ENCODE measurements around the gene RNPS1.
"Not testable (repeated sequence)": the region's sequence is repeated elsewhere in the genome, so short reads cannot be mapped to it uniquely, and the experiment has no call there.

The RNPS1 gene

DNA sequence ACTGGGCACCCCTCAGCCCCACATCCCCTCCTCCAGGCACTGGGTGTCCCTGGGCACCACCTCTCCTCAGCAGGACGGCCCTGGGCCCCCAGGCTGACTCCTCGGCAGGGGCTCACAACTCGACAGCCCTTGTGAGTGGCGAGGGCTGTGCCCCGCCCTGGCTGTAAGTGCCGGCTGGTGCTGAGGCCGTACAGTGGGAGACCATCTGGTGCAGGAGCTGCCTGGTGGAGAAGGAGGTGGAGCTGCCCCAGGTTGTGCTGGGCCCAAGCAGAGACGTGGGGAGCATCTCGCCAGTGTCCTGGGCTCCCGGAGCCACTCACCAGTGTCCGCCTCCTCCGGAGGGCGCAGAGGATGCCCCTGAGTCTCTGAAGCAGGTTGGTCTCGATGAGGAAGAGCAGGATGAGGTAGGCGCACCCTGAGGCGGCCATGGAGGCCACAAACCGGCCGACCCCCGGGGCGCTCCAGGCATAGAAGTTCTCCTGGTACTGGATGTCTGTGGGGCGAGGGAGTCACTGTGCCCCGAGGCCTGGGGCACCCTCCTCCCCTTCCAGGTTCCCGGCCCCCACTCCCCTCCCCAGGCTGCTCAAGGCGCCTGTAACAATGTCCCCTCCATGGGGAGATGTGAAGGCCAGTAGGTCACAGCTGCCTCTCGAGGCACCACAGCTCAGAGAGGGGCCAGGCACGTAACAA lies 15.1 kb upstream of the RNPS1 start:
- DNase-seq (ENCODE audit: low spot score), result no peak

DNA sequence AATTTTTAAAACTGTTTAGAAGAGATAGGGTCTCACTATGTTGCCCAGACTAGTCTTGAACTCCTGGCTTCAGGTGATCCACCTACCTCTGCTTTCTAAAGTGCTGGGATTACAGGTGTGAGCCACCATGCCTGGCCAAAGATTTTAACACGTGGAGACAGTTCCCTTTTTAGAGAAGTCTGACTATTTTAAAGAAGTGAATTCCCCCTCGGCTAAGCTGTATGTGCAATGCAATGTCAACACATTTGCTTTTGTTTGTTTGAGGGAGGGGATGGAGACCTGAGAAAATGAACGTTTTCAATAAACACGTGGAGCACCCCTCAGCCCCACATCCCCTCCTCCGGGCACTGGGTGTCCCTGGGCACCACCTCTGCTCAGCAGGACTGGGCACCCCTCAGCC lies 14.3 kb upstream of the RNPS1 start:
- no peak for DNase-seq (ENCODE audit: low spot score)

DNA sequence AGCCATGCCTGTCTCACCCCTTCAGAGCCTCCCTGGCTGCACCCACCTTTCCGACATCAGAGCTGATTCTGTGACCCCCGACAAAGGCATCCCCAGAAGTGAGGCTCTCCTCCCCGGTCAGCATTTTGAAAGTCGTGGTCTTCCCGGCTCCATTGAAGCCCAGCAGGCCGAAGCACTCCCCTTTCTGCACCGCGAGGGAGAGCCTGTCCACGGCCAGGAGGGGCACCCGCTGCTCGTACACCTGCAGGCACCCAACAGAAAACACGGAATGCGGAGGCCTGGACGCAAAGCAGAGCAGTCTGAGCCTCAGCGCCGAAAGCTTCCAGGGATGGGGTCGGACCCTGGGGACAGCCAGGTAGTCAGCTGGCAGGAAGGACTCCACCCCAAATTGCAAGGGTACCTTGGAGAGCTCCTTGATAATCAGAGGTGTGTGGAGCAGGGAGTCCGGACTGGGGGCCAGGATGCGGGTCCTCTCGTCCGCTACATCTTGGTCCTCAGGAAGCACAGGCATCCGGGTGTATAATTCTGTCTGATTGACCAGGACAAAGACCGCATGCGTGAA lies 13.1 kb upstream of the RNPS1 start:
- DNase-seq (ENCODE audit: low spot score), result no peak

DNA sequence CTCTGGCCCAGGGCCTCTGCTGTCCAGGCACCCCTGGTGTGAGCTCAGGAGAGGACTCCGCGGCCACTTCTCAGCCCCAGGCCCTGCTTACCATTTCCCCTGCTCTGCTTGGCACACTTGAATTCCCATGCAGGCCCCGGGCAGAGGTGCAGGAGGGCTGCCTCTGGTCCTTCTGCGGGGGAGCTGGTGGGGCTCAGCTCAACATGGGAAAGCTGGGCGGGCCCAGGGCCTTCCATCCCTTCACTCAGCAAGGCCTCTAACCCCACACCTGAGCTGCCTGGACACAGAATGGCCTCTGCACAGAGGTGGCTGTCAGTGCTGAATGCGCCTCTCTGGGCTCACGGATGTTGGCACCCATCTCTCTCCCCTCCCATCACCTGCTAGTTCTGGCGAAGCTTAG lies 12.5 kb upstream of the RNPS1 start:
- no peak for DNase-seq (ENCODE audit: low spot score)

DNA sequence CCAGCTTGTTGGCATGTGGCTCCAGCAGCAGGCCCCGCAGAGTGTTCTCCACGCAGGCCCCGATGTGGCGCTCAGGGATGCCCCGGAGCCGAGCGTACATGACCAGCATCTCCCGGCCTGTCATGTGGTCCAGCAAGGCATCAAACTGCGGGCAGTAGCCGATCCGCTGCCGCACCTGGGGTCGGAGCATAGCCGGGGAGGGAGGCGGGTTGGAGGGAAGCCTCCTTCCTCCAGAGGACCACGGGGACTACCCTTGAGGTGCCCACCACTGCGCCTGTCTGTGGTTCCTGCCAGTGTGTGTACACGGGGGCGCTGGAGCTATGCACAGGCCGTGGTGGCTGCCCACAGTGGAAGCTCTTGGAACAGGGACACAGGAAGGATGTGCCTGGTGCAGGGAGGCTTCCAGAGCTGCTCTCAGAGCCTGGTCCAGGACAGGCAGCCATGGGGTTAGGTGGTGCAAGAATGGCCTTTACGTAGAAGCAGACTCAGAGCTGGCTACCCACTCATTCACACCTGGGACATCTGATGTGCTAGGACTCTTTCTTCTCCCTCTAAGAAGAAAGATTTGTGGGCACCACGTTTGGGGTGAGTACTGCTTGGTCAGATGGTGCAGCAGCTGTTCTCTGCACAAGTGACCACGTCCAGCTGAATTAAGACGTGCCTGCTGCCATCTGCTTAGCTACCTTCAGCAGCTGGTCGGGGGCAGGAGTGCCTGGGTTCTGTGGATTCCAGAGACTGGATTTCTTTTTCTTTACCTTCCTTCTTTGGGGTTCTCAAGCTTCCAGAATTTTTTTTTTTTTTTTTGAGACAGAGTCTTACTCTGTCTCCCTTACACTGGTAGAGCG lies 11.3 kb upstream of the RNPS1 start:
- no peak for DNase-seq (ENCODE audit: low spot score)

DNA sequence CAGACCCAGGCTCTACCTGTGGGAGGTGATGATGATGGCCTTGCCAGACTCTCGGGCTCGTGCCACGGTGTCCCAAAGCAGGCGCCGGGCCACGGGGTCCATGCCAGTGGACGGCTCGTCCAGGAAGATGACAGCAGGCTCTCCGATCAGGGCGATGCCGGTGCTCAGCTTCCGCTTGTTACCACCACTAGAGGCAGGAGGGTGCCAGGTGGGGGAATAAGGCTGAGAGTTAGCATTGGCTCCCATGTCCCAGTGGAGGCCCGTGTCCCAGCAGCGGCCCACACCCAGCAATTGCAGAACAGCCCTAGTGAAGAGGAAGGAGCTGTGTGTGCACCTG lies 10.3 kb upstream of the RNPS1 start:
- DNase-seq (ENCODE audit: low spot score), result no peak

DNA sequence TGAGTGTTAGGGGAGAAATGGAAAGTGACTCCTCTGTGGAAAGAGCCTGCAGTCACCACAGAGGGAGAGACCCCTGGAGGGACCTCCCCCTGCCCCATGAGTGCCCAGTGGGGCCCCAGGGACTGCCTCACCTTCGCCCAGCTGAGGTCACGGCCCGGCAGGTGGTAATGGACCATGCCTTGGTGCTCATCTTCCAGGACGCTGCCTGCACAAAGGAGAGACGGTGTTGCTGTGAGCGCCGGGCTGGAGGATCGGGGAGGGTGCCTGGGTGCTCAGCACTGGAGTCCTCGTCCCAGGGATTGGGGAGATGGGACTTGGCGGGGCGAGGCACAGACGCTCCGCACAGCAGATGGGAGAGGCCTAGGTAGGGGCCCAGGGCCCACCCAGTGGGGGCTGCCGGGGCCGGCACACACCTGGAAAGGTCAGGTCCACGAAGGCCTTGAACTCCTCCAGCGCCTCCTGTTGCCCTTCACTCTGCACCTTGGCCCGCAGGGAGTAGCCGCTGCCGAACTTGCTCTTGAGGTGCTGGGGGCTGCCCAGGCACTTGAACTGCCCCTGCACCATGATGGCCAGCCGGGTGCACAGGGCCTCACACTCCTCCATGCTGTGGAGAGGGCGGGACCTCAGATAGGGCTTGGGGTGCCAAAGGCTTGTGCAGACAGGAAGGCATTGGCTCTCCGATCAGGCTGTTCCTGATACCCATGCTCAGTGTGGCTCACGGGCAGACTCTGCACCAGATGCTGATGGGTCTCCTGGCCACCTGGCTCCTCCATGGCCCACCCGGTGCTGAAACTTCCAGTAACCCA lies 9.7 kb upstream of the RNPS1 start:
- no peak for DNase-seq (ENCODE audit: low spot score)

DNA sequence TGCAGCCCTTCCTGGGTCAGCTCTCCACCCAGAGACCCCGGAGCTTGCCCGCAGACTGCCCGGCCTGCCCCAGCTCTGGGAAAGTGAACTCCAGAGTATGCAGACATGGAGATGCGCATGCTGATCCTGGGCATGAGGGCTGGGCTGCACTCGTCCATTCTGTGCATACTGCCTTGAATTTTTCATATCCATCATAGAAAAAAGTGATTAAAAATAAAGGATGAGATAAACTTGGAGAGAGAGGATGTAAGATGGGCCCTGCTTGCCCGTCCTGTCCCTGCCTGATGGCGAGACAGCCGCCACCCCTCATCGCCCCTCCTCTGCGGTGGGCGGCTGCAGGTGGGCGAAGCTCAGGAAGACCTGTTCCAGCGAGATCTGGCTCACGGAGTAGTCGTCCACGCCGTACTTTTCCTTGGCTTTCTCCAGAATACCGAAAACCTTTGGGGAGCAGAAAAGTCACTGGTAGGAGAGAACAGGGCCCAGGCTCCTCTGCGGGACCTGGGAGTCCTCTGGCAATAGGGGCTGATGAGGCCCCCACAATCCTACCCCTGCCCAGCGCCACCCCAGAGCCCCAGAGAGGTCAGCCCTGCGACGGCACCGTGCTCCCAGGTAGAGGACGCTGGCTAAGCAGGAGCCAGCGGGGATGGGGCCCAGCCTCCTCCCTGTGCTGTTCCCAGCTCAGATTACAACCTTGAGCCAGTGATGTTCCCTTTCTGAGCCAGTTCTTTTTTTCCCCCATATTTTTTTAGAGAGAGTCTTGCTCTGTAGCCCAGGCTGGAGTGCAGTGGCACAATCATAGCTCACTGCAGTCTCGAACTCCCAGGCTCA lies 8.7 kb upstream of the RNPS1 start:
- no peak for DNase-seq (ENCODE audit: low spot score)

DNA sequence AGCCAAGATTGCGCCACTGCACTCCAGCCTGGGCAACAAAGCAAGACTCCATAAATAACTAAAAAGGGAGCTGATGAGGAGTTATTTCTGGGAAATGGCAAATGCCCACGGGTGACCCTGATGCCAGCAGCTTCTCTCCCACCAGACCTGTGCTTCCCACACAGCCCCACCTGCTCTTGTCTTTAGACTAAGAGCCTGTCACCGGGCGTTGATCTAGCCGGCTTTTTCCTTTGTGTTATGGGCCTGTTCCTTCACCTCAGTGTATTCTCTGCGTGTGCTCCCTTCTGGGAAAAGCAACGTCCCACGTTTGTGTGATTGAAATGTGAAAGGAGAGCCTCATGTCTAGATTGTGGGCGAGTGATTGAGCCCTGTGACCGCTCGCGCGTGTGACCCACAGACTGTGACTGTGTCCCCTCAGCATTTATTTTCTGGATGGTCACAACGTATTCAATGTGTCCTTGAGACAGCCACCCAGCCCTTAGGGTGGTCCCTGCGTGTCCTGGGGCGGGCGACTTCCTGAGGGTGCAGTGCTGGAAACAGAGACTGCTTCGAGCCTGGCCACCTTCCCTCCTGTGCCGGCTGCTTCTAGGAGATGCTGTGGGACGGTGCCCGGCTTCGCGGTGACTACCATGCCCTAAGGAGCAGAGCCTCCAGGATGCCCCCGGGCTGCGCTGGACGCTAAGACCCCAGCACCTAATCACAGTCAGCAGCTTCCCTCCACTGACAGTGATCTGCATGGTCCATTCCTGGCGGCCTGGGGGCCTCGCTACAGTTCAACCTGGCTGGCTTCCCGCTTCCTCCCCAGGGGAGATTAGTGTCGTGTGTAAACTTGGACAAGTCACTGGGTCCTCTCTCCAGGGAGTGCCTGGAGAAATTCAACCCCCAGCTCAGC lies 7.8 kb upstream of the RNPS1 start:
- DNase-seq (ENCODE audit: low spot score), result no peak

DNA sequence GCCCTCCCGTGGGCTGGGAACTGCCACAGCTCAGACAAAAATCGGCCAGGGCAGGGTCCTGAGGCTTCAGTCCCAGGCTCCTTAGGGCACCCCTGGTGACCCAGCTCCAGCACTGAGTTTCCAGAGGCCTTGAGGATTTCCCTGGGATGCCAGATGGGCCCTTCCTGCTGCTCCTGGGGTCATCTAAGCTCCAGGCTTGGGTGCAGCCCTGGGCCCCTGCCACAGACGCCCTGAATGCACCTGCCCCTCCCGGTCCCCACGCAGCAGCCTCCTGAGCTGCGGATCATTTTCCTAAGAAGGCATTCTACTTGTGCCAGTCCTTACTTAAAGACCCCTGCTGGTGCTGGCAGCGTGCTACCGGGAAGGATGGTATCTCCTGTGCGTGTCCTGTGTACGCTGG lies 6.0 kb upstream of the RNPS1 start:
- DNase-seq (ENCODE audit: low spot score), result no peak

DNA sequence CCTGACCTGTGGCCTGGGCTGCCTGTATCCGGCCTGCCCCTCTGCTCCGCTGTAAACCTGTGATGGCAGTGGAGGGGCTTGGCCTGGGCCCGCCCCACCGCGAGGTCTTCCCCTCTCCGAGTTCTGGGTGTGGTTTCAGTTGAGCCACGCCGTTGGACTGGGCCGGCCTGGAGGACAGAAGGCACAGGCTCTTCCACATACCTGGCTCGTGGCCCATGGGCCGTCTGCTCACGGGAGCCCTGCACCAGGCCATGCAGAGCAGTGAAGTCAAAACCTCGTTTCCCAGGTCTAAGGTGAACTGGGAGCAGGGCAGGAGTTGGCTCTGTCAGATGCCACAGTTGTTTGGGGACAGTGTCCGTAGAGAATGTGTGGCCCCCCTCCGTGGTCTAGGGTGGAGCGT lies 5.6 kb upstream of the RNPS1 start:
- DNase-seq (ENCODE audit: low spot score), result no peak

DNA sequence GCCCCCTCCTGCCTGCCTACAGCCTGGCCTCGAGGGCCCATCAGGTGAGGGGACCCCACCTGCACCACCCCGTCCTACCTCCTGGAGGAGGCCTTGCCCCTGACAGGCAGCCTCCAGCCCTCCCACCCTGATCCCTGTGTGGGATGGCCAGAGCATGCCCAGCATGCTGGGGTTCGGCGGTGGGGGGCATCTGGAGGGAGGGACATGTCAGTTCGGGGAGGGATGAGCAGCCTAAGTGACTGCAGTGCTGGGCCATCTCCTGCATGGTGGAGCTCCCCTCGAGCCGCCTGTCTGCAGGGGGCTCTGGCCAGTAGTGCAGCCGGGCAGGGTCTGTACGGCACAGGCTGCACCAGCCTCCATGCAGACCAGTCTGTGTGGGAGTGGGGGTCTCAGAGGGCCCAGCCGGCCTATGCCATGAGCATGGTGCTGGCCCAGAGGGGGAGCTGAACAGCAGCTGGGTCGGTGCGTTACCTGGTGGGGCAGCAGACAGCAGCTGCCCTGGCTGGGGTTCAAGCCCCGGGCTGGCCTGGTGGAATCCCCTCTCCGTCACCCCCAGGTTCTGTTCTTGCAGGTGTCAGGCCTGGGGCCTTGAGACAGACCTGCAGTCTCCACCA lies 4.0 kb upstream of the RNPS1 start:
- no peak for DNase-seq (ENCODE audit: low spot score)

DNA sequence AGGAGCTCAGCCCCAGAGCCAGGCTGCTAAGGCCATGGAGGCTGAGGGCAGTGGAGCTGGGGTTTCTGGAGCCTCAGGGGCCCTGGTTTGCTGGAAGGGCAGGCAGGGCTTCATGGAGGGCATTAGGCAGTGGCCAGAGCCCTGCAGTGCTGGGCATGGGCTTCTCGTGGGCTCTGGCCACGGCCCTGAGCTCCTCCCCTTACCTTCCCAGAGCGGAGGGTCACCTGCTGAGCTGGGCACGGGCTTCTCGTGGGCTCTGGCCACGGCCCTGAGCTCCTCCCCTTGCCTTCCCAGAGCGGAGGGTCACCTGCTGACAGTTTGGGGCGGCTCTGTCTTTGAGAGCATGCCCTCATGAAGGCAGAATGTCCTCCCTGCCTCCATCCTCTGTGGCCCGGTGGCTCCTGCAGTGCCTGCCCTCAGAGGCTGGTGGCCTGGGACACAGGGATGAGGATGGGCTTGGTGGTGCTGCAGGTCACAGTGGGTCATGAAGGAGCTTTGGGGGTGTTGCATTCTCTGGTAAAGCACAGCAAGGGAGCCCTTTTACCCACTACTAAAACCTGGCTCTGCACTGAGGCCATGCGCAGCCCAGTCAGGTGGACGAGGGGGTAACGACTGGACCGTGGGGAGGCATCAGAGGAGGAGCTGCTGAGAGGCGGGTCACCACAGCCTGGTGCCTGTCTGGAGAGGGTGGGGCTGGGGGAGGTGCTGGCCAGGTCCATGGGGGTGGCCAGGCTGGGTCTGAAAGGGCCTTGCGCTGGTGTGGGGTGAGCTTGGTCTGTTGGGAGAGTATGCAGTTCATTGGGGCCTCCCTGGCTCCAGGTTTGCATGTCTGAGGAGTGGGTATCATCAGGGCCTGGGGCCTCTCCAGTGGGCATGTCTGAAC lies 2.9 kb upstream of the RNPS1 start:
- no peak for DNase-seq (ENCODE audit: low spot score)

DNA sequence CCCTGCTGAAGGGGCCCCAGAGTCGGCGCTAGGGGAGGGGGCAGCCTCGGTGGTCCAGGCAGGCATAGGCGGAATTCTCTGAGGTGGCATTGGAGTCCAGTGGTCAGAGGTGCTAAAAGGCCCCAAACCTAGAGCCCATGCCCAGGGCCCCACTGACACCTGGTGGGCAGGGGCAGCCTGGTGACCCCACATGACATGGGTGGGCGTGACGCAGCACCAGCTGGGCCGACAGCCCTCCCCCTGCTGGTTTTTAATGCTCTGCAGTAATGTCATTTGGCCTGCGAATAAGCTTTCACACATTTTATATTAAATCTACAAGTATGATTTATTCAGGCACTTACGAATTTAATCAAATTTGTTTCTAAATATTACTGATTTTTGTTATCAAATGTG lies 2.1 kb upstream of the RNPS1 start:
- DNase-seq (ENCODE audit: low spot score), result no peak

DNA sequence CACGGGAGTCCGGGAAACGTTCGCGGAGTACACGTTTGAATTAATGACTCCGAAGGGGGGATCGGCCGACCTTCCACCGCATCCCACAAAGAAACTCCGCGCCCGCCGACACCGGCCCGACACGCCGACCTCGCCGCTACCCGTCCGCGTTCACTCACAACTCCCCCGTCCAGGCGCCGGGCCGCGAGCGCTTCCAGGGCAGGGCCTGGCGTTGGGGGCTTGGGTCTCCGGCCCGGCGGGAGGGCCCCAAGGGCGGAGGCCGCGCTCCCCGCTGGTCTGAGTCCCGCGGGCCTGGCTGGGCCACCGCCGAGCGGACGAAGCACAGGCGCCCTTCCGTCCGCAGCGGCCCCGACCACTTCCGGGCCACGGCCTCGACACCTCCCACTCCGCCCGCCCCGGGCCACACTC lies 417 bp downstream of the RNPS1 start:
- peak; percentile 42 for DNase-seq (ENCODE audit: low spot score)

DNA sequence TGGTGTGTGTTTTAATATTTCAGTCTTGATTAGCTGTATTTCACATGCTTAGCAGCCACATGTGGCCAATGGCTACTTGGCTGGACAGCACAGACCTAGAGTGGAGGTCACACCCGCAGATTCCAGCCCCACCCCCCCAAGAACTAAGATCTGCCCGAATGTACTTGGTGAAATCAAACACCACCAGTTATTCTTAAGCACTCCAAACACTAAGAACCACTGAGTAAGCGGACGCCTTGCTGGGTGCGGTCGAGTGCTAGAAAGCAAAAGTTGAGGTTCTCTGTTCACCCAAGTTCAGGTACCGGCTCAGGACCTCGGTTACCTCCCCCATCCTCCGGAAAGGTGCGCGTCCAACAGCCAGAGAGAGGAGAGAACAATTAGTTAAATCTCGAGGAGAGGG lies 1.0 kb downstream of the RNPS1 start:
- DNase-seq (ENCODE audit: low spot score), result not testable (repeated sequence)

DNA sequence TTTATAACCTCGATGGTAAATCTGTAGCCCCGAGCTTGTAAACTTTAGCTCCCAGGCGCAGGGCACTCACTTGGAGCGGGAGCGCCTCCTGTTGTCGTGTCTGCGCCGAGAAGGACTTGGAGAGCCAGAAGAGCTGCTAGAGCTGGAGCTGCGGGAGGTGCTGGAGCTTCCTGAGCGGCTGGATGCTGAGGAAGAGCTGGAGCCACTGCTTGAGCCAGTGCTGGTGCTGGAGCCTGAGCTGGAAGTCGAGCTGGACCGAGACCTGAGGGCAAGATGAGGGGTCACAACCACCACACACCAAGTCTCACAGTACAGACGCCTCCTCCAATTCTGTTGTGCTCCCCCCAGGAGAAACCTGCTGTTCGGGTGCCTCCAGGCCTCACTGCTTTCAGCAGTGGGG lies 4.9 kb downstream of the RNPS1 start:
- DNase-seq (ENCODE audit: low spot score), result not testable (repeated sequence)

DNA sequence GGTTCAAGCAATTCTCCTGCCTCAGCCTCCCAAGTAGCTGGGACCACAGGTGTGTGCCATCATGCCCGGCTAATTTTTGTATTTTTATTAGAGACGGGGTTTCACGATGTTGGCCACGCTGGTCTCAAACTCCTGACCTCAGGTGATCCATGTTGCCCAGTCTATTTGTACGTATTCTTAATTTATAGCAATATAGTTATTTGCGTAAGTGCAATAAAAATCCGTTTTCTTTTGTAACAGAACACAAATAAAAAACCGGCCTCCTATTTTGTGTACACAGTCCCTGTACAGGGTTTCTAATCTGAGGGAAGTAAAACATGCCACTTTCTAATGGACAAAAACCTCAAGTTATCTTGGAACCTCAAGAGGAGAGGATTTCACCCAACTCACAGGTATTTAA lies 7.7 kb downstream of the RNPS1 start:
- DNase-seq (ENCODE audit: low spot score), result no peak

DNA sequence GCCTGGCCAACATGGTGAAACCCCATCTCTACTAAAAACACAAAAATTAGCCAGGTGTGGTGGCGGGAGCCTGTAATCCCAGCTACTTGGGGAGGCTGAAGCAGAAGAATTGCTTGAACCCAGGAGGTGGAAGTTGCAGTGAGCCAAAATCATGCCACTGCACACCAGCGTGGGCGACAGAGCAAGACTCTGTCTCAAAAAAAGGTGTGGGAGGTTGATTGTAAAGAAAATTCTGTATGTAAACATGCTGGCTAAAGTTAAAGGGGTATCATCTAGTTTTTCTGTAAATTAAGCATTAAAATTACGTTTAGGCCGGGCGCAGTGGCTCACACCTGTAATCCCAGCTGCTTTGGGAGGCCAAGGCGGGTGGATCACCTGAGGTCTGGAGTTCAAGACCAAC lies 9.4 kb downstream of the RNPS1 start:
- not testable (repeated sequence) for DNase-seq (ENCODE audit: low spot score)
